ENCODE data around the gene PLPPR2.

Gene PLPPR2

GRCh38 chr19:11374433-11375142 lies 19.4 kb downstream of the PLPPR2 start, which contains the start of gene SWSAP1:
TSS of gene SWSAP1 (plus strand) at chr19:11374666. CDS start at chr19:11374681, 15 bp downstream.
- peak; percentile 100 for DNase-seq

- DNase-seq = no peak
These were observed 20.1 kb downstream of the PLPPR2 start for GRCh38 chr19:11375143-11375948.

- no peak for DNase-seq
These were observed 22.0 kb downstream of the PLPPR2 start for GRCh38 chr19:11377237-11377636.

GRCh38 chr19:11377756-11378155 lies 22.5 kb downstream of the PLPPR2 start:
- DNase-seq = no peak

- no peak for DNase-seq
These were observed 23.3 kb downstream of the PLPPR2 start for GRCh38 chr19:11378319-11379189.

GRCh38 chr19:11379269-11379845 lies 24.1 kb downstream of the PLPPR2 start:
- peak; percentile 9 for DNase-seq

GRCh38 chr19:11379857-11380350 lies 24.7 kb downstream of the PLPPR2 start:
- DNase-seq = no peak

- DNase-seq = no peak
These were observed 25.7 kb downstream of the PLPPR2 start for GRCh38 chr19:11380653-11381537.

- peak; percentile 37 for DNase-seq
These were observed 27.9 kb downstream of the PLPPR2 start for GRCh38 chr19:11382898-11383705.

- no peak for DNase-seq
These were observed 28.4 kb downstream of the PLPPR2 start for GRCh38 chr19:11383706-11384048.

GRCh38 chr19:11384778-11385129 lies 29.5 kb downstream of the PLPPR2 start:
- DNase-seq = no peak

GRCh38 chr19:11387162-11388034 lies 32.2 kb downstream of the PLPPR2 start:
- DNase-seq = no peak

GRCh38 chr19:11390359-11390758 lies 35.1 kb downstream of the PLPPR2 start:
- no peak for DNase-seq

GRCh38 chr19:11390933-11391680 lies 35.9 kb downstream of the PLPPR2 start:
- no peak for DNase-seq

GRCh38 chr19:11397089-11397610 lies 41.9 kb downstream of the PLPPR2 start:
- no peak for DNase-seq

- no peak for DNase-seq
These were observed 44.4 kb downstream of the PLPPR2 start for GRCh38 chr19:11399667-11400066.

GRCh38 chr19:11400798-11401197 lies 45.6 kb downstream of the PLPPR2 start:
- DNase-seq = no peak

GRCh38 chr19:11401808-11402543 lies 46.7 kb downstream of the PLPPR2 start:
- no peak for DNase-seq

Measured in NCI-H2171 treated with DMSO at 0.1 percent for 48 hours (cell line).